GM18870 (cell line): Measurements from ENCODE around the gene CHN2.
"Not testable (repeated sequence)": the region's sequence is repeated elsewhere in the genome, so short reads cannot be mapped to it uniquely, and the experiment has no call there.

Source experiments
- ATAC-seq: cut with Tn5 transposase; IDR thresholded peaks from one replicate; pipeline ENCODE4 v1.9.1; 2021; ENCODE audit warnings: moderate library complexity; ENCODE audit not compliant: unreplicated experiment

CHN2 gene

GRCh38 chr7:29255199-29255878, 60.8 kb downstream of the CHN2 start:
- ATAC-seq: no peak

- no peak for ATAC-seq
These were observed 61.5 kb downstream of the CHN2 start for GRCh38 chr7:29255906-29256692.

GRCh38 chr7:29256693-29257002, 62.1 kb downstream of the CHN2 start:
- ATAC-seq: no peak

GRCh38 chr7:29258951-29259350, 64.4 kb downstream of the CHN2 start:
- ATAC-seq: no peak

GRCh38 chr7:29262191-29262917, 67.8 kb downstream of the CHN2 start:
- ATAC-seq: no peak

GRCh38 chr7:29263601-29264207, 69.1 kb downstream of the CHN2 start:
- ATAC-seq: not testable (repeated sequence)

- no peak for ATAC-seq
These were observed 70.8 kb downstream of the CHN2 start for GRCh38 chr7:29265208-29265923.

- no peak for ATAC-seq
These were observed 75.4 kb downstream of the CHN2 start for GRCh38 chr7:29269935-29270334.

GRCh38 chr7:29270594-29271318, 76.2 kb downstream of the CHN2 start:
- no peak for ATAC-seq

- no peak for ATAC-seq
These were observed 76.7 kb downstream of the CHN2 start for GRCh38 chr7:29271319-29271658.

- no peak for ATAC-seq
These were observed 77.5 kb downstream of the CHN2 start for GRCh38 chr7:29272057-29272456.

- no peak for ATAC-seq
These were observed 79.8 kb downstream of the CHN2 start for GRCh38 chr7:29274146-29275017.

- no peak for ATAC-seq
These were observed 80.4 kb downstream of the CHN2 start for GRCh38 chr7:29275018-29275318.

- no peak for ATAC-seq
These were observed 80.9 kb downstream of the CHN2 start for GRCh38 chr7:29275493-29275892.

GRCh38 chr7:29276199-29276598, 81.6 kb downstream of the CHN2 start:
- ATAC-seq: no peak

- no peak for ATAC-seq
These were observed 82.2 kb downstream of the CHN2 start for GRCh38 chr7:29276806-29277205.

- ATAC-seq: no peak
These were observed 83.1 kb downstream of the CHN2 start for GRCh38 chr7:29277436-29278215.

GRCh38 chr7:29278337-29279069, 83.9 kb downstream of the CHN2 start:
- ATAC-seq: no peak
